Measurements from ENCODE around the gene SPATA25. TPM values are rescaled to one million over a fixed set of nuclear protein-coding genes. Genes with fewer than 3 reads are reported as not detected.
A peak's percentile ranks its signal among the peaks of the same experiment; 100 is the strongest.

SPATA25 gene
- total and polyA plus RNA-seq, 4 donors = 0.43 to 7.6 (median 1.2) TPM

DNA sequence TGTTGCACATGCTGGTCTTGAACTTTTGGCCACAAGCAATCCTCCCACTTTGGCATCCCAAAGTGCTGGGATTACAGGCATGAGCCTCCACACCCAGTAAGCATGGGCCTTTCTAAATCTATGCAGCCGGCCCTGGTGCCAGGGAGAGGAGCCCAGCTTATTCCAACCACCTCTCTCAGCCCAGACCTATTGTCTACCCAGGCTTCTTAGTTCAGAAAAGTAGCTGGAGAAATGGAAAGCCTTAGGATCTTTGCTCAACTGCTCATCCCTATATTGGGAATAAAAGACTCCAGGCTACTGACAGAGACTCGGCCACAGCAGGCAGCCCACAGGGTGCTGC is 39.3 kb upstream of the SPATA25 start (continued):
- TF ChIP-seq, protein P1, sequence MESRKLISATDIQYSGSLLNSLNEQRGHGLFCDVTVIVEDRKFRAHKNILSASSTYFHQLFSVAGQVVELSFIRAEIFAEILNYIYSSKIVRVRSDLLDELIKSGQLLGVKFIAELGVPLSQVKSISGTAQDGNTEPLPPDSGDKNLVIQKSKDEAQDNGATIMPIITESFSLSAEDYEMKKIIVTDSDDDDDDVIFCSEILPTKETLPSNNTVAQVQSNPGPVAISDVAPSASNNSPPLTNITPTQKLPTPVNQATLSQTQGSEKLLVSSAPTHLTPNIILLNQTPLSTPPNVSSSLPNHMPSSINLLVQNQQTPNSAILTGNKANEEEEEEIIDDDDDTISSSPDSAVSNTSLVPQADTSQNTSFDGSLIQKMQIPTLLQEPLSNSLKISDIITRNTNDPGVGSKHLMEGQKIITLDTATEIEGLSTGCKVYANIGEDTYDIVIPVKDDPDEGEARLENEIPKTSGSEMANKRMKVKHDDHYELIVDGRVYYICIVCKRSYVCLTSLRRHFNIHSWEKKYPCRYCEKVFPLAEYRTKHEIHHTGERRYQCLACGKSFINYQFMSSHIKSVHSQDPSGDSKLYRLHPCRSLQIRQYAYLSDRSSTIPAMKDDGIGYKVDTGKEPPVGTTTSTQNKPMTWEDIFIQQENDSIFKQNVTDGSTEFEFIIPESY (IDR thresholded peaks at IDR 0.05) = no peak
- no peak for TF ChIP-seq SP1 (IDR thresholded peaks at IDR 0.05)

DNA sequence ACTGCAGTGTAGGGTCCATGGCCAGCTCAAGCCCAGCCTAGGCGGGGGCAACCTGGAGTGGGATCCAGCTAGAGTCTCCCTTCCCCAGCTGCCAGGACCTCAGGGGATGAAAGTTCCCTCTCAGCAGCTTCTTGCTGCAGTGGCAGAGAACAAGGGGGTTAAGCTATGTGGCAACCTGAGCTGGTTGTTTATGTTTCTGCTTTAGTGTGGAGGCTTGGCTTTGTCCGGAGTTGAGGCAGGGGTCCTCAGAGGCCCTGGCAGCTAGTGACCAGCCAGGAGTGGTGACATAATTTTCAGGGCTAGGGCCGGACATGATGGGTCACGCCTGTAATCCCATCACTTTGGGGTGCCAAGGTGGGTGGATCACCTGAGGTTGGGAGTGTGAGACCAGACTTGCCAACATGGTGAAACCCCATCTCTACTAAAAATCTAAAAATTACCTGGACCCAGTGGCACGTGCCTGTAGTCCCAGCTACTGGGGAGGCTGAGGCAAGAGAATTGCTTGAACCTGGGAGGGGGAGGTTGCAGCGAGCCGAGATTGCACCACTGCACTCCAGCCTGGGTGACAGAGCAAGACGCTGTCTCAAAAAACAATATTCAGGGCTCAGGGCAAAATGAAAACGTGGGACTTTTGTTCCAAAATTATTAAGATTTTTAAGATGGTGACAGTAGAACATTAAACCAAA is 38.5 kb upstream of the SPATA25 start:
- H3K36me3 ChIP-seq (ENCODE audit: control insufficient read depth in 4 of 4, insufficient read depth in 3 of 4, low read depth in 1 of 4, low read length in 3 of 4) = no peaks in the 10 kb centered on the region
- H3K27me3 ChIP-seq (ENCODE audit: control insufficient read depth in 4 of 4, insufficient read depth in 4 of 4, low read length in 3 of 4) = no peaks in the 10 kb centered on the region
- H3K9me3 ChIP-seq (ENCODE audit: control insufficient read depth in 4 of 4, low read length in 3 of 4) = no peaks in the 10 kb centered on the region
- H3K9ac ChIP-seq (ENCODE audit: low read depth in 1 of 2, low read length in 2 of 2) = no peak overlapping the region
- no peak for DNase-seq (ENCODE audit: low spot score)
- TF ChIP-seq, protein P2, sequence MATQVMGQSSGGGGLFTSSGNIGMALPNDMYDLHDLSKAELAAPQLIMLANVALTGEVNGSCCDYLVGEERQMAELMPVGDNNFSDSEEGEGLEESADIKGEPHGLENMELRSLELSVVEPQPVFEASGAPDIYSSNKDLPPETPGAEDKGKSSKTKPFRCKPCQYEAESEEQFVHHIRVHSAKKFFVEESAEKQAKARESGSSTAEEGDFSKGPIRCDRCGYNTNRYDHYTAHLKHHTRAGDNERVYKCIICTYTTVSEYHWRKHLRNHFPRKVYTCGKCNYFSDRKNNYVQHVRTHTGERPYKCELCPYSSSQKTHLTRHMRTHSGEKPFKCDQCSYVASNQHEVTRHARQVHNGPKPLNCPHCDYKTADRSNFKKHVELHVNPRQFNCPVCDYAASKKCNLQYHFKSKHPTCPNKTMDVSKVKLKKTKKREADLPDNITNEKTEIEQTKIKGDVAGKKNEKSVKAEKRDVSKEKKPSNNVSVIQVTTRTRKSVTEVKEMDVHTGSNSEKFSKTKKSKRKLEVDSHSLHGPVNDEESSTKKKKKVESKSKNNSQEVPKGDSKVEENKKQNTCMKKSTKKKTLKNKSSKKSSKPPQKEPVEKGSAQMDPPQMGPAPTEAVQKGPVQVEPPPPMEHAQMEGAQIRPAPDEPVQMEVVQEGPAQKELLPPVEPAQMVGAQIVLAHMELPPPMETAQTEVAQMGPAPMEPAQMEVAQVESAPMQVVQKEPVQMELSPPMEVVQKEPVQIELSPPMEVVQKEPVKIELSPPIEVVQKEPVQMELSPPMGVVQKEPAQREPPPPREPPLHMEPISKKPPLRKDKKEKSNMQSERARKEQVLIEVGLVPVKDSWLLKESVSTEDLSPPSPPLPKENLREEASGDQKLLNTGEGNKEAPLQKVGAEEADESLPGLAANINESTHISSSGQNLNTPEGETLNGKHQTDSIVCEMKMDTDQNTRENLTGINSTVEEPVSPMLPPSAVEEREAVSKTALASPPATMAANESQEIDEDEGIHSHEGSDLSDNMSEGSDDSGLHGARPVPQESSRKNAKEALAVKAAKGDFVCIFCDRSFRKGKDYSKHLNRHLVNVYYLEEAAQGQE (IDR thresholded peaks at IDR 0.05) = no peak
- TF ChIP-seq FOXA1 (IDR thresholded peaks at IDR 0.05) = no peak
- 69% methylated on average over 9 of the region's 9 CpGs for WGBS
- H3K4me1 ChIP-seq (ENCODE audit: control insufficient read depth in 4 of 4, insufficient read depth in 4 of 4, low read length in 3 of 4) = peaks cover 3 to 21% (median 14%) of the 10 kb centered on the region in 4 donors
- no peak overlapping the region for H3K4me3 ChIP-seq (ENCODE audit: low read depth in 1 of 3, low read length in 3 of 3)
- no peak overlapping the region for H3K27ac ChIP-seq (ENCODE audit: low read depth in 1 of 2, low read length in 2 of 2)

DNA sequence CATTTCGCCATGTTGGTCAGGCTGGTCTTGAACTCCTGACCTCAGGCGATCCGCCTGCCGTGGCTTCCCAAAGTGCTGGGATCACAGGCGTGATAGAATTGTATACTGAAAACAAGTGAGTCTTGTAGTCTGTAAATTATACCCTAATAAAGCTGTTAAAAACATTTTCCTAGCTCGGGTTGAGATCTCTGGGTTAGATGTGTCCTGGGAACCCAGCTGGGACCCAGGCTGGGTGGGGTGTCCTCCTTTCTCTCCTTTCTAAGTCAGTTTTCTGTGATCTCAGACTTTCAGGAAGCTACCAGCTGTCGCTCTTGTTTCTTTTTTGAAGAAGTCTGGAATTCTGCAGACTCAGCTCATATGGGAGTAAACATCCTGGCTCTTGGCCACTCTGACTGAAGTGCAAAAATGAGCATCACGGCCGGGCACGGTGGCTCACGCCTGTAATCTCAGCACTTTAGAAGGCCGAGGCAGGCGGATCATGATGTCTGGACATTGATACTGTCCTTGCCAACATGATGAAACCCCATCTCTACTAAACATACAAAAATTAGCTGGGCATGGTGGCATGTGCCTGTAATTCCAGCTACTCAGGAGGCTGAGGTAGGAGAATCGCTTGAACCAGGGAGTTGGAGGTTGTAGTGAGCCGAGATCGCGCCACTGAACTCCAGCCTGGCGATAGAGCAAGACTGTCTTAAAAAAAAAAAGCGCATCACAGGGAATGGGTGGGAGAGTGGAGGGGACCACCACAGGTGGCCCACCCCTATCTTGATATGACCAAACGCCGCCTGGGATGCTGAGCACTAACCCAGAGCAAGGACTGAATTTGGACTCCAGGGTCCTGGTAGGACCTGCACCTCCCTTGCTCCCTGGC is 37.2 kb upstream of the SPATA25 start:
- no peaks in the 10 kb centered on the region for H3K9me3 ChIP-seq (ENCODE audit: control insufficient read depth in 4 of 4, low read length in 3 of 4)
- no peaks in the 10 kb centered on the region for H3K36me3 ChIP-seq (ENCODE audit: control insufficient read depth in 4 of 4, insufficient read depth in 3 of 4, low read depth in 1 of 4, low read length in 3 of 4)
- 39% methylated on average over 21 of the region's 21 CpGs for WGBS
- peak overlapping the region in 1 of 3 donors; percentile 32 for H3K4me3 ChIP-seq (ENCODE audit: low read depth in 1 of 3, low read length in 3 of 3)
- H3K27ac ChIP-seq (ENCODE audit: low read depth in 1 of 2, low read length in 2 of 2) = peak overlapping the region; percentile 33 to 65
- no peaks in the 10 kb centered on the region for H3K27me3 ChIP-seq (ENCODE audit: control insufficient read depth in 4 of 4, insufficient read depth in 4 of 4, low read length in 3 of 4)
- H3K4me1 ChIP-seq (ENCODE audit: control insufficient read depth in 4 of 4, insufficient read depth in 4 of 4, low read length in 3 of 4) = peaks cover 3 to 26% (median 18%) of the 10 kb centered on the region in 4 donors
- peak overlapping the region in 1 of 2 donors; percentile 84 for H3K9ac ChIP-seq (ENCODE audit: low read depth in 1 of 2, low read length in 2 of 2)
- no peak for DNase-seq (ENCODE audit: low spot score)
- TF ChIP-seq TAF1 (conservative IDR thresholded peaks at IDR 0.05) (no peak), JUND (IDR thresholded peaks at IDR 0.05) (no peak), GABPA (IDR thresholded peaks at IDR 0.05 in 1 of 2, conservative IDR thresholded peaks at IDR 0.05 in 1 of 2) (no peak), HNF4G (IDR thresholded peaks at IDR 0.05) (no peak), HNF4A (conservative IDR thresholded peaks at IDR 0.05) (peak; percentile 24 to 56), NR2F2 (IDR thresholded peaks at IDR 0.05) (peak; percentile 18), EGR1 (IDR thresholded peaks at IDR 0.05; ENCODE audit: low read depth in 2 of 2) (no peak), FOXA1 (IDR thresholded peaks at IDR 0.05) (no peak), SP1 (IDR thresholded peaks at IDR 0.05) (peak; percentile 63), RAD21 (IDR thresholded peaks at IDR 0.05) (peak in 1 of 2 donors; percentile 12), RXRA (IDR thresholded peaks at IDR 0.05) (no peak)
- TF ChIP-seq, protein P2 (IDR thresholded peaks at IDR 0.05) = no peak
- TF ChIP-seq, protein P3, sequence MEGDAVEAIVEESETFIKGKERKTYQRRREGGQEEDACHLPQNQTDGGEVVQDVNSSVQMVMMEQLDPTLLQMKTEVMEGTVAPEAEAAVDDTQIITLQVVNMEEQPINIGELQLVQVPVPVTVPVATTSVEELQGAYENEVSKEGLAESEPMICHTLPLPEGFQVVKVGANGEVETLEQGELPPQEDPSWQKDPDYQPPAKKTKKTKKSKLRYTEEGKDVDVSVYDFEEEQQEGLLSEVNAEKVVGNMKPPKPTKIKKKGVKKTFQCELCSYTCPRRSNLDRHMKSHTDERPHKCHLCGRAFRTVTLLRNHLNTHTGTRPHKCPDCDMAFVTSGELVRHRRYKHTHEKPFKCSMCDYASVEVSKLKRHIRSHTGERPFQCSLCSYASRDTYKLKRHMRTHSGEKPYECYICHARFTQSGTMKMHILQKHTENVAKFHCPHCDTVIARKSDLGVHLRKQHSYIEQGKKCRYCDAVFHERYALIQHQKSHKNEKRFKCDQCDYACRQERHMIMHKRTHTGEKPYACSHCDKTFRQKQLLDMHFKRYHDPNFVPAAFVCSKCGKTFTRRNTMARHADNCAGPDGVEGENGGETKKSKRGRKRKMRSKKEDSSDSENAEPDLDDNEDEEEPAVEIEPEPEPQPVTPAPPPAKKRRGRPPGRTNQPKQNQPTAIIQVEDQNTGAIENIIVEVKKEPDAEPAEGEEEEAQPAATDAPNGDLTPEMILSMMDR (IDR thresholded peaks at IDR 0.05; ENCODE audit: low read depth, low read length, missing input control) = no peak
- TF ChIP-seq, protein P4, sequence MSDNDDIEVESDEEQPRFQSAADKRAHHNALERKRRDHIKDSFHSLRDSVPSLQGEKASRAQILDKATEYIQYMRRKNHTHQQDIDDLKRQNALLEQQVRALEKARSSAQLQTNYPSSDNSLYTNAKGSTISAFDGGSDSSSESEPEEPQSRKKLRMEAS (IDR thresholded peaks at IDR 0.05) = no peak
- TF ChIP-seq, protein P5, sequence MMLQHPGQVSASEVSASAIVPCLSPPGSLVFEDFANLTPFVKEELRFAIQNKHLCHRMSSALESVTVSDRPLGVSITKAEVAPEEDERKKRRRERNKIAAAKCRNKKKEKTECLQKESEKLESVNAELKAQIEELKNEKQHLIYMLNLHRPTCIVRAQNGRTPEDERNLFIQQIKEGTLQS (IDR thresholded peaks at IDR 0.05) = no peak

All from liver (tissue), 9 donors.